ENCODE measurements around the gene AQR. TPM values are rescaled to one million over a fixed set of nuclear protein-coding genes. Genes with fewer than 3 reads are reported as not detected.

The AQR gene
- total and polyA plus RNA-seq, 11 donors, result 5.3 to 16.0 (median 12.0) TPM

- no peak for ATAC-seq
These were observed 36.4 kb upstream of the AQR start for GRCh38 chr15:35005933-35006332.

GRCh38 chr15:35003928-35004327 is 34.4 kb upstream of the AQR start:
- peak overlapping the region in 1 of 12 donors; percentile 43 for H3K27ac ChIP-seq
- intact Hi-C loops (cut with DNase I), result no loop called here
- no peak overlapping the region for H3K4me3 ChIP-seq
- H3K36me3 ChIP-seq, result no peaks in the 10 kb centered on the region
- H3K27me3 ChIP-seq, result no peaks in the 10 kb centered on the region
- peak in 4 of 5 donors; percentile 29 to 49 (median 36) for DNase-seq
- peak; percentile 77 to 88 (median 84) for ATAC-seq
- TF ChIP-seq CTCF (IDR thresholded peaks at IDR 0.05) (no peak), POLR2A (IDR thresholded peaks at IDR 0.05) (no peak)
- no peaks in the 10 kb centered on the region for H3K9me3 ChIP-seq
- H3K4me1 ChIP-seq, result peaks cover 0 to 11% (median 0%) of the 10 kb centered on the region in 12 donors
- 18 to 21% (median 19%) methylated on average over 3 of the region's 3 CpGs for WGBS, 4 donors

More at GRCh38 chr15:35005933-35006332, 36.4 kb upstream of the AQR start:
- no peak for DNase-seq
- no peaks in the 10 kb centered on the region for H3K9me3 ChIP-seq
- no peaks in the 10 kb centered on the region for H3K36me3 ChIP-seq
- H3K4me3 ChIP-seq, result no peak overlapping the region
- no peak overlapping the region for H3K27ac ChIP-seq
- no peaks in the 10 kb centered on the region for H3K27me3 ChIP-seq
- intact Hi-C loops (cut with DNase I), result no loop called here
- WGBS, 4 donors, result 89 to 93% (median 92%) methylated on average over 6 of the region's 6 CpGs
- H3K4me1 ChIP-seq, result peaks cover 0 to 11% (median 0%) of the 10 kb centered on the region in 12 donors
- TF ChIP-seq POLR2A (IDR thresholded peaks at IDR 0.05), result no peak
- no peak for TF ChIP-seq CTCF (IDR thresholded peaks at IDR 0.05)

GRCh38 chr15:35000511-35000910 is 31.0 kb upstream of the AQR start:
- no peak overlapping the region for H3K4me3 ChIP-seq
- no peaks in the 10 kb centered on the region for H3K36me3 ChIP-seq
- intact Hi-C loops (cut with DNase I), result no loop called here
- TF ChIP-seq CTCF (IDR thresholded peaks at IDR 0.05) (no peak), POLR2A (IDR thresholded peaks at IDR 0.05) (no peak)
- ATAC-seq (peak in 2 of 4 donors; percentile 57), DNase-seq (peak in 1 of 5 donors; percentile 20)
- WGBS, 4 donors, result 11 to 30% (median 28%) methylated on average over 1 of the region's 1 CpG
- H3K27ac ChIP-seq, result no peak overlapping the region
- H3K4me1 ChIP-seq, result peaks cover 0 to 11% (median 0%) of the 10 kb centered on the region in 12 donors
- no peaks in the 10 kb centered on the region for H3K27me3 ChIP-seq
- H3K9me3 ChIP-seq, result no peaks in the 10 kb centered on the region

GRCh38 chr15:34999906-35000305 is 30.4 kb upstream of the AQR start:
- intact Hi-C loops (cut with DNase I), result no loop called here
- no peaks in the 10 kb centered on the region for H3K36me3 ChIP-seq
- H3K9me3 ChIP-seq, result no peaks in the 10 kb centered on the region
- TF ChIP-seq POLR2A (IDR thresholded peaks at IDR 0.05) (no peak), CTCF (IDR thresholded peaks at IDR 0.05) (no peak)
- no peak overlapping the region for H3K27ac ChIP-seq
- peaks cover 0 to 11% (median 0%) of the 10 kb centered on the region in 12 donors for H3K4me1 ChIP-seq
- 86 to 95% (median 92%) methylated on average over 7 of the region's 7 CpGs for WGBS, 4 donors
- no peaks in the 10 kb centered on the region for H3K27me3 ChIP-seq
- ATAC-seq, result no peak
- no peak for DNase-seq
- H3K4me3 ChIP-seq, result no peak overlapping the region

Measured in heart left ventricle (tissue), 16 donors.